ENCODE measurements around the gene ADORA2A.
A peak's percentile ranks its signal among the peaks of the same experiment; 100 is the strongest.

Gene ADORA2A

DNA sequence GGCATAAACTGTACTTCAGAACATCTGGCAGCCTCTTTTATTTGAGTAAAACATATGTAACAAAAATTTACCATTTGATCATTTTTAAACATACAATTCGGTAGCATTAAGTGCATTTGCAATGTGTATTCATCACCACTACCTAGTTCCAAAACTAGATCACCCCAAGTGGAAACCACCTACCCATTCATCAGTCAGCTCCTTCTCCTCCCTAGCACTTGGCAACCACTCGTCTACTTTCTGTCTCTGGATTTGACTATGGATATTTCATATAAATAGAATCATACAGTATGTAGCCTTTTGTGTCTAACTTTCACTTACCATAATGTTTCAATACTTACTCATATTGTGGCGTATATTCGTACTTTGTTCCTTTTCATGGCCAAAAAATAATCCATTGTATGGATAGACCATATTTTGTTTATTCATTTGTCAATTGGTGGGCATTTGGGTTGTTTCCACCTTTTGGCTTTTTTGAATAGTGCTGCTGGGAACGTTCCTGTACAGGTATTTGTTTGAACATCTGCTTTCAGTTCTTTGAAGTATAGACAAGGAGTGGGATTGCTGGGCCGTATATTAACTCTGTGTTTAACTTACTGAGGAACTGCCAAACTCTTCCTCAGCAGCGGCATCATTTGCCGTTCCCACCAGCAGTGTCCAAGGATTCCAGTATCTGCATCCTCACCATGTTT is 27.2 kb upstream of the ADORA2A start:
- ChIA-PET CTCF (interaction anchor here (0.7 kb wide), 1 partner anchor 23 kb away, joined by 3 read pairs; no protein-coding TSS in a partner anchor), POLR2A (no interaction called here)
- no peak for DNase-seq (ENCODE audit: extremely low spot score)
- TF ChIP-seq TARDBP (IDR thresholded peaks at IDR 0.05), result no peak
- TF ChIP-seq FOXM1 (IDR thresholded peaks at IDR 0.05; ENCODE audit: borderline replicate concordance), result no peak

DNA sequence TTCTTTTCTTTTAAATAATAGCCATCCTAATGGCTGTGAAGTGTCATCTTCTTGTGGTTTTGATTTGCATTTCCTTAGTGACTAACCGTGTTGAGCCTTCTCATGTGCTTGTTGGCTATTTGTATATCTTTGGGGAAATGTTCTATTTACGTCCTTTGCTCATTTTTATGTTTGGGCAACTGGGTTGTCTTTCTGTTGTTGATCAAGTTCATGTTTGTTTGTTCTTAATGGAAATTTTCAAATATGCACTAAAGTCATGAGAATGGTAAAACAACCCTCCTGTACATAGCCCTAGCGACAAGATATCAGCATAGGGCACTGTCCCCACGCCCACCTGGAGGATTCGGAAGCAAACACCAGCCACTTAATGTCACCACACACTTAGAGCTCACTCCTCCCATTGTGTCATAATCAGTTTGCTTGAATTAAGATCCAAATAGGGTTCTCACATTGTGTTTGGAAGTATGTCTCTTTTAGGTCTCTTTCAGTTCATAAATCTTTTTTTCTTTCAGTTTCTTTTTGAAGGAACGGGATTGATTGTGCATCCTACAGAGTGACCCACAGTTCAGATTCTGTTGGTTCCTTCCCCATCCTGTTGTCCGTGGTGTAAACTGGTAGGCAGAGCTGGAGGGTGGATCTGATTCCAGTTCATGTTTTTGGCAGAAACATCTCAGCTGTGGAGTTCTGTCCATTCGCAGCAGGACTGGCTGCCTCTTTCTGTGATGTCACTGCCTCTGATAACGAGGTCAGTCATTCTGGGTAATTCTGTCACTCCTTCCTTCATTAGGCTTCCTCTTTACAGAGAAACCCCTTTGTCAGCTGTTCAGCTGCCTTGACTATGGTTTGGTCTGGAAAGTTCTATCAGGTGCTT is 26.4 kb upstream of the ADORA2A start:
- ChIA-PET POLR2A (no interaction called here), CTCF (no interaction called here)
- TF ChIP-seq BHLHE40 (IDR thresholded peaks at IDR 0.05; ENCODE audit: borderline replicate concordance) (no peak), ELF4 (IDR thresholded peaks at IDR 0.05) (no peak), FOXA1 (IDR thresholded peaks at IDR 0.05) (no peak), LEF1 (IDR thresholded peaks at IDR 0.05; ENCODE audit: borderline replicate concordance) (no peak), FOXK2 (IDR thresholded peaks at IDR 0.05) (no peak), NFRKB (IDR thresholded peaks at IDR 0.05) (no peak), L3MBTL2 (conservative IDR thresholded peaks at IDR 0.05) (no peak), ZNF384 (IDR thresholded peaks at IDR 0.05) (no peak), CTBP1 (IDR thresholded peaks at IDR 0.05; ENCODE audit: borderline replicate concordance) (no peak), HDGF (IDR thresholded peaks at IDR 0.05; ENCODE audit: borderline replicate concordance) (no peak), SUZ12 (IDR thresholded peaks at IDR 0.05) (no peak), SP1 (IDR thresholded peaks at IDR 0.05) (no peak), FOXM1 (IDR thresholded peaks at IDR 0.05; ENCODE audit: borderline replicate concordance) (no peak), ARNT (IDR thresholded peaks at IDR 0.05) (no peak), TARDBP (IDR thresholded peaks at IDR 0.05) (no peak)
- TF ChIP-seq, protein P1, sequence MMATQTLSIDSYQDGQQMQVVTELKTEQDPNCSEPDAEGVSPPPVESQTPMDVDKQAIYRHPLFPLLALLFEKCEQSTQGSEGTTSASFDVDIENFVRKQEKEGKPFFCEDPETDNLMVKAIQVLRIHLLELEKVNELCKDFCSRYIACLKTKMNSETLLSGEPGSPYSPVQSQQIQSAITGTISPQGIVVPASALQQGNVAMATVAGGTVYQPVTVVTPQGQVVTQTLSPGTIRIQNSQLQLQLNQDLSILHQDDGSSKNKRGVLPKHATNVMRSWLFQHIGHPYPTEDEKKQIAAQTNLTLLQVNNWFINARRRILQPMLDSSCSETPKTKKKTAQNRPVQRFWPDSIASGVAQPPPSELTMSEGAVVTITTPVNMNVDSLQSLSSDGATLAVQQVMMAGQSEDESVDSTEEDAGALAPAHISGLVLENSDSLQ (IDR thresholded peaks at IDR 0.05), result no peak
- no peak for DNase-seq (ENCODE audit: extremely low spot score)

DNA sequence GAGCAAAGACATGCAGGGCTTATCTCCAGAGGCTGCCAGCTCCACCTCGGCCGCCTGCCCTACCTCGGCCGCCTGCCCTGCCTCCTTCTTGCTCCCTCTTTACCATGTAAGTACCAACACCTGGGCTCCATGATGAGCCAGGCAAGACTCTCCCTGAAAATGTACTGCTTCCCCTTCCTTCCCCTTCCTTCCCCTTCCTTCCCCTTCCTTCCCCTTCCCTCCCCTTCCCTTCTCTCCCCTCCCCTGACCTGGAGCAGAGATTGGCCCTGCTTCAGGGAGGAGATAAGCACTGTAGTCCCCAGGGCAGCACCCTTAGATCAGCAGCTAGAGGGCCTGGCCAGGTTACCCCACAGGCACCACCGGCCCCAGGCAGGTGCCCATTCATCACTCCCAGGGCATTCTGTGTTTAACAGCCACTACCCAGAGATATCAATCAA is 25.4 kb upstream of the ADORA2A start:
- TF ChIP-seq FOXA1 (IDR thresholded peaks at IDR 0.05) (no peak), ZNF384 (IDR thresholded peaks at IDR 0.05) (no peak), HDGF (IDR thresholded peaks at IDR 0.05; ENCODE audit: borderline replicate concordance) (no peak), SUZ12 (IDR thresholded peaks at IDR 0.05) (no peak), FOXM1 (IDR thresholded peaks at IDR 0.05; ENCODE audit: borderline replicate concordance) (no peak), CTBP1 (IDR thresholded peaks at IDR 0.05; ENCODE audit: borderline replicate concordance) (no peak), BHLHE40 (IDR thresholded peaks at IDR 0.05; ENCODE audit: borderline replicate concordance) (no peak), LEF1 (IDR thresholded peaks at IDR 0.05; ENCODE audit: borderline replicate concordance) (no peak), SP1 (IDR thresholded peaks at IDR 0.05) (no peak), ARNT (IDR thresholded peaks at IDR 0.05) (no peak), L3MBTL2 (conservative IDR thresholded peaks at IDR 0.05) (no peak), TARDBP (IDR thresholded peaks at IDR 0.05) (no peak)
- no peak for DNase-seq (ENCODE audit: extremely low spot score)
- CTCF ChIA-PET, result interaction anchor here (1.5 kb wide), 1 partner anchor 20 kb away, joined by 5 read pairs; no protein-coding TSS in a partner anchor
- POLR2A ChIA-PET, result interaction anchor here (1.2 kb wide), 1 partner anchor 21 kb away, joined by 3 read pairs; no protein-coding TSS in a partner anchor

DNA sequence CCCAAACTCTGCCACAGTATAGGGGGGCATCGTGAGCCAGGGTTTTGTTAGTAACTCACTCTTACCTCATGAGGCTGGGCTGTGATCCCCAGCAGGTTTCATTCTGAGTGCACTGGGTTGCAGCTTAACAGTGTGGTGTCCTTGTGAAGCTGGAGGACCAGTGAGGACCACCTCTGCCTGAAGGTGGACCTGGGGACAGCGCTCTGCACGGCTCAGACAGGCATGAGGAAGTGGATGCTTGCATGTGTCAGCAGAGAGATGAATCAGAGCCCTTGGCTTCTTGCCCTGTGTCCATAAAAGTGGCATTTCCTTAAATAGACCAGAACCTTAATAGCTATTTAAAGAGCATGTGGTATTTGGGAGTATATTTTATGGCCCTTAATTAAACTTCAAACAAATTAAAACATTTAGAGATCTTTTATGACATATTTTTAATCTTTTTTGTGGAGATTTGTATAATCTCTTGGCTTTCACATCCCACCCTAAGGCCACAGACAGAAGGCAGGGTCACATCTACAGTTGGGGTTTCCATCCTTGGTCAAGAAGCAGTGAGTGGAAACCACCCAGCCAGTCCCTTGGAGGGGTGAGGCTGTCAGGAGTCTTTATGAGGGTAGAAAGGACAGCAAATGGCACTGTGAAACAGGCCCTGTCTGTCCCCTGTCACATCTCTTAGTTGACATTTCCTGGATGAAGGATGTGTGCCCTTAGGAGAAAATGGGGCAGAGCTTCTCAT is 24.8 kb upstream of the ADORA2A start:
- POLR2A ChIA-PET, result interaction anchor here (1.0 to 1.2 kb wide), 2 partner anchors 9 to 20 kb away, joined by 3 read pairs; no protein-coding TSS in a partner anchor
- CTCF ChIA-PET, result interaction anchor here (0.7 to 1.5 kb wide), 2 partner anchors 19 to 21 kb away, joined by 5 read pairs; no protein-coding TSS in a partner anchor
- TF ChIP-seq NFRKB (IDR thresholded peaks at IDR 0.05), result no peak
- TF ChIP-seq, protein P1 (IDR thresholded peaks at IDR 0.05), result peak; percentile 67
- TF ChIP-seq ARNT (IDR thresholded peaks at IDR 0.05), result no peak
- TF ChIP-seq BHLHE40 (IDR thresholded peaks at IDR 0.05; ENCODE audit: borderline replicate concordance), result no peak
- TF ChIP-seq FOXA1 (IDR thresholded peaks at IDR 0.05), result no peak
- no peak for DNase-seq (ENCODE audit: extremely low spot score)

DNA sequence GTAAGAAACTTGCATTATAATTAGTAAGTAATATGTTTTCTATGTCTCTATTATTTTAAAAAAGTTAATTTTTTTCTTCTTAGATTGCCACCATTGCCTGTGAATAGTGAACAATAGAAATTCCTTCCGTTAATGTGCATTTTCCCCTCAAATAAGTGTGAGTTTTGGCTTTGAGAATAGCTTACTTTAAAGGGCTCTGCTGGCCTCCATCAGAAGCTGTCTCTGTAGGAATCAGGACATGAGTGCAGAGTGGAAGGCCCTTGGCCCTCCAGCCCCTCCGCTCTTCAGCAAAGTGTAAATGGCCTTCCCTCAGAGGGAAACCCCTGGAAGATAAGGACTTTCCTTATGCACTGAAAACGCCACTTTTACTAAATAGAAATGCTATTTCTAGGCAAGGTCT is 24.1 kb upstream of the ADORA2A start:
- CTCF ChIA-PET, result interaction anchor here (1.5 kb wide), 1 partner anchor 18 kb away, joined by 5 read pairs; no protein-coding TSS in a partner anchor
- POLR2A ChIA-PET, result interaction anchor here (1.0 to 1.2 kb wide), 2 partner anchors 10 to 19 kb away, joined by 3 read pairs; no protein-coding TSS in a partner anchor
- no peak for TF ChIP-seq FOXM1 (IDR thresholded peaks at IDR 0.05; ENCODE audit: borderline replicate concordance)
- TF ChIP-seq LEF1 (IDR thresholded peaks at IDR 0.05; ENCODE audit: borderline replicate concordance), result no peak
- TF ChIP-seq, protein P1 (IDR thresholded peaks at IDR 0.05), result no peak
- TF ChIP-seq L3MBTL2 (conservative IDR thresholded peaks at IDR 0.05), result no peak
- no peak for TF ChIP-seq FOXK2 (IDR thresholded peaks at IDR 0.05)
- no peak for TF ChIP-seq ELF4 (IDR thresholded peaks at IDR 0.05)
- TF ChIP-seq TARDBP (IDR thresholded peaks at IDR 0.05), result no peak
- DNase-seq (ENCODE audit: extremely low spot score), result no peak
